NB4 (cell line): Measurements from ENCODE around the gene ARL5C.

ENCODE experiments used
- POLR2A ChIP-seq: IDR thresholded peaks from 2 replicates; pipeline ENCODE4 v1.6.1; 2011; ENCODE audit warnings: mild to moderate bottlenecking; ENCODE audit not compliant: insufficient read length; ENCODE audit errors: extremely low read depth
- TF ChIP-seq, protein P1 (sequence below): IDR thresholded peaks from one replicate; pipeline ENCODE4 v1.5.1; 2012; ENCODE audit warnings: low read depth, low read length

DNA sequence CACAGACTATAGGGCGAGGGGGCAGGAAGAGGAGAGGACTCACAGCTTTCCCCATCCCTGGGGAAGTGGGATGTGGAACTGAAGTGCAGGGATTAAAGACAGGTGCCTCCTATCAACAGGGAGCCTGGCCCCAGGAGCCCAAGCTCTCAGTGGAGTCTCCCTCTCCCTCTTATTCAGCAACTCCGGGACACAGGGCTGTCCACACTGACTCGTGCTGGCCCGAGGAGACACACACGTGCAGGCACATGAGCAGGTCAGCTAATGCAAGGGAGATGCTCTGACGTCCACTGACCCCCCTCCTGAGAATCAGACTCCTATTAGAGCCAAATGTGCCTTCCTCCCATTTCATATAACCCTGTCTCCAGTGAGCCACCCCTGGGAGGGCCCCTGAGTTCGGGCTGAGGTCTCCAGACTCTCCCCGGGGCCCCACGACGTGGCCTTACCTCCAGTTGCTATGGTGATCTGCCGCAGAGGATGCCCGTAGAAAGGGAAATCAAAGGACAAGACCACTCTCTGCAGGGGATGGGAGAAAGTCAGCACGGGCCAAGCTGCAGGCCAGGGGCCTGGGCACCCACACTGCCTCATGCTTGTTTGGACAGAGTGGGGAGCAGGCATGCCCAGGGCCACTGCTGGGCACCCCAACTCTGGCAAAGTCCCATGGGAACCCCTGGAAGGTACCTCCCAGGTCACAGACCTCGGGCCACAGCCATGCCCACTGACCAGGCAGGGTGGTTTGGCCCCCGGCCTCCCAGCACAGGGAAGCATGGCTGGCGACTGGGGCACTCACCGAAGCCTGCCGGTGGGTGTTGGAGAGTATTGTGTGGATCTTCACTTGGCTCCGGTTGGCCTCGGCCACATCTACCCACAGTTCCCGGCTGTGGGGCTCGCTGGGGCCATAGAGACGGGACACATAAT is 57.2 kb downstream of the ARL5C start:
- TF ChIP-seq POLR2A: no peak
- TF ChIP-seq, protein P1, sequence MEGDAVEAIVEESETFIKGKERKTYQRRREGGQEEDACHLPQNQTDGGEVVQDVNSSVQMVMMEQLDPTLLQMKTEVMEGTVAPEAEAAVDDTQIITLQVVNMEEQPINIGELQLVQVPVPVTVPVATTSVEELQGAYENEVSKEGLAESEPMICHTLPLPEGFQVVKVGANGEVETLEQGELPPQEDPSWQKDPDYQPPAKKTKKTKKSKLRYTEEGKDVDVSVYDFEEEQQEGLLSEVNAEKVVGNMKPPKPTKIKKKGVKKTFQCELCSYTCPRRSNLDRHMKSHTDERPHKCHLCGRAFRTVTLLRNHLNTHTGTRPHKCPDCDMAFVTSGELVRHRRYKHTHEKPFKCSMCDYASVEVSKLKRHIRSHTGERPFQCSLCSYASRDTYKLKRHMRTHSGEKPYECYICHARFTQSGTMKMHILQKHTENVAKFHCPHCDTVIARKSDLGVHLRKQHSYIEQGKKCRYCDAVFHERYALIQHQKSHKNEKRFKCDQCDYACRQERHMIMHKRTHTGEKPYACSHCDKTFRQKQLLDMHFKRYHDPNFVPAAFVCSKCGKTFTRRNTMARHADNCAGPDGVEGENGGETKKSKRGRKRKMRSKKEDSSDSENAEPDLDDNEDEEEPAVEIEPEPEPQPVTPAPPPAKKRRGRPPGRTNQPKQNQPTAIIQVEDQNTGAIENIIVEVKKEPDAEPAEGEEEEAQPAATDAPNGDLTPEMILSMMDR: no peak
